Endodermal cell (in vitro differentiated cells): ENCODE measurements around the gene RTP3. TPM values are rescaled to one million over a fixed set of nuclear protein-coding genes. Genes with fewer than 3 reads are reported as not detected.
A peak's percentile ranks its signal among the peaks of the same experiment; 100 is the strongest.
"Not testable (repeated sequence)": the region's sequence is repeated elsewhere in the genome, so short reads cannot be mapped to it uniquely, and the experiment has no call there.

Experiments used
- DNase-seq: peaks from one replicate; pipeline ENCODE4 v3.0.0-alpha.2; 2017
- H3K27ac ChIP-seq: 2 replicates; pipeline ENCODE4 v1.5.1; 2013; ENCODE audit warnings: mild to moderate bottlenecking, low read depth, low read length, moderate library complexity
- H3K27me3 ChIP-seq: 2 replicates; pipeline ENCODE4 v1.6.1; 2013; ENCODE audit warnings: mild to moderate bottlenecking, low read length, moderate library complexity; ENCODE audit not compliant: insufficient read depth, control insufficient read depth, poor library complexity, severe bottlenecking
- H3K36me3 ChIP-seq: 2 replicates; pipeline ENCODE4 v1.7.0; 2013; ENCODE audit warnings: mild to moderate bottlenecking, low read length, moderate library complexity; ENCODE audit not compliant: control insufficient read depth, insufficient read depth
- H3K4me1 ChIP-seq: one replicate; pipeline ENCODE4 v1.7.0; 2013; ENCODE audit warnings: low read length; ENCODE audit not compliant: control insufficient read depth, insufficient read depth
- H3K4me3 ChIP-seq: 2 replicates; pipeline ENCODE4 v1.5.1; 2013; ENCODE audit warnings: mild to moderate bottlenecking, low read length, moderate library complexity
- H3K9ac ChIP-seq: 2 replicates; pipeline ENCODE4 v1.6.1; 2013; ENCODE audit warnings: mild to moderate bottlenecking, low read length, moderate library complexity; ENCODE audit not compliant: poor library complexity, severe bottlenecking; ENCODE audit errors: extremely low read depth
- H3K9me3 ChIP-seq: 2 replicates; pipeline ENCODE4 v1.6.1; 2013; ENCODE audit warnings: mild to moderate bottlenecking, low read length, moderate library complexity; ENCODE audit not compliant: control insufficient read depth
- H3K27ac Mint-ChIP-seq: 2 replicates; pipeline ENCODE4 v1.8.0; 2020; ENCODE audit warnings: mixed read lengths
- H3K27me3 Mint-ChIP-seq: 2 replicates; pipeline ENCODE4 v1.8.0; 2021; ENCODE audit warnings: mild to moderate bottlenecking, mixed read lengths; ENCODE audit not compliant: insufficient read depth
- H3K36me3 Mint-ChIP-seq: 2 replicates; pipeline ENCODE4 v1.8.0; 2020; ENCODE audit warnings: low read depth, mixed read lengths
- H3K4me1 Mint-ChIP-seq: 2 replicates; pipeline ENCODE4 v1.8.0; 2020; ENCODE audit warnings: mixed read lengths
- H3K4me3 Mint-ChIP-seq: 2 replicates; pipeline ENCODE4 v1.8.0; 2020; ENCODE audit warnings: mild to moderate bottlenecking, moderate library complexity, mixed read lengths
- H3K9me3 Mint-ChIP-seq: 2 replicates; pipeline ENCODE4 v1.8.0; 2020; ENCODE audit warnings: mild to moderate bottlenecking, mixed read lengths
- CTCF ChIP-seq: fragments of 200-600 bp; sonication (generic); conservative IDR thresholded peaks from 2 replicates; pipeline ENCODE4 v1.5.0; 2021; ENCODE audit warnings: antibody characterized with exemption, mild to moderate bottlenecking
- WGBS, 2 experiments: methylation state at CpG; one replicate each; pipeline versions ENCODE4 v1.1.5 to v1.1.7; 2013; ENCODE audit warnings: missing lambda C conversion rate in 2 of 2, mixed read lengths in 1 of 2; ENCODE audit not compliant: insufficient coverage in 1 of 2, insufficient read length in 1 of 2; 5-methylcytosine and 5-hydroxymethylcytosine counted together
- total RNA-seq, 2 donors: library from RNA; stranded (reverse); fragmentation: NEBNext Ultra II Directional in 1 of 2; extraction: Animal tissue kit (Norgen Biotek cat#: 25700) in 1 of 2; gene quantifications; 2 replicates in 1 of 2; 3 replicates in 1 of 2; pipeline ENCODE4 v1.2.1, GENCODE V29; 2021

Gene RTP3
- total RNA-seq, 2 donors from 2014 or later: not detected

GRCh38 chr3:46491089-46492070 is 6.4 kb upstream of the RTP3 start:
- Mint-ChIP-seq H3K27me3 (peaks cover 3% of the 10 kb centered on the region), H3K36me3 (peaks cover 4% of the 10 kb centered on the region), H3K4me3 (no peak overlapping the region), H3K27ac (no peak overlapping the region), H3K4me1 (peaks cover 15% of the 10 kb centered on the region), H3K9me3 (peaks cover 16% of the 10 kb centered on the region)
- Histone ChIP-seq H3K9ac (no peak overlapping the region), H3K27me3 (no peaks in the 10 kb centered on the region), H3K27ac (no peak overlapping the region), H3K36me3 (no peaks in the 10 kb centered on the region), H3K4me1 (no peaks in the 10 kb centered on the region), H3K9me3 (no peaks in the 10 kb centered on the region), H3K4me3 (no peak overlapping the region)
- peak; percentile 22 for DNase-seq
- no peak for TF ChIP-seq CTCF
- WGBS, 2 experiments: 90 to 94% methylated on average over 5 to 11 of the region's 11 CpGs

GRCh38 chr3:46492890-46493547 is 4.8 kb upstream of the RTP3 start:
- H3K4me1 Mint-ChIP-seq: peaks cover 17% of the 10 kb centered on the region
- peaks cover 3% of the 10 kb centered on the region for H3K27me3 Mint-ChIP-seq
- WGBS, 2 experiments: 90 to 92% methylated on average over 6 of the region's 6 CpGs
- Histone ChIP-seq H3K4me1 (no peaks in the 10 kb centered on the region), H3K36me3 (no peaks in the 10 kb centered on the region), H3K4me3 (no peak overlapping the region), H3K9me3 (no peaks in the 10 kb centered on the region), H3K9ac (no peak overlapping the region), H3K27ac (no peak overlapping the region), H3K27me3 (no peaks in the 10 kb centered on the region)
- H3K27ac Mint-ChIP-seq: no peak overlapping the region
- no peak for DNase-seq
- no peak for TF ChIP-seq CTCF
- peaks cover 4% of the 10 kb centered on the region for H3K36me3 Mint-ChIP-seq
- H3K4me3 Mint-ChIP-seq: no peak overlapping the region
- peaks cover 16% of the 10 kb centered on the region for H3K9me3 Mint-ChIP-seq

GRCh38 chr3:46494491-46494890 is 3.3 kb upstream of the RTP3 start:
- H3K36me3 ChIP-seq, H3K4me3 ChIP-seq, H3K27me3 Mint-ChIP-seq, H3K9me3 ChIP-seq, H3K36me3 Mint-ChIP-seq, H3K27ac Mint-ChIP-seq, H3K27ac ChIP-seq, H3K27me3 ChIP-seq, H3K9ac ChIP-seq, H3K4me1 ChIP-seq, H3K4me3 Mint-ChIP-seq, DNase-seq: not testable (repeated sequence)
- Mint-ChIP-seq H3K9me3 (peaks cover 16% of the 10 kb centered on the region), H3K4me1 (peaks cover 12% of the 10 kb centered on the region)
- 95% methylated on average over 26 of the region's 33 CpGs; no CpG with 5 or more reads in 1 of the 2 experiments for WGBS, 2 experiments
